ENCODE data around the gene TACC2.

TACC2 gene

GRCh38 chr10:122126763-122127659 is 138.0 kb downstream of the TACC2 start:
- DNase-seq, result no peak

DNA sequence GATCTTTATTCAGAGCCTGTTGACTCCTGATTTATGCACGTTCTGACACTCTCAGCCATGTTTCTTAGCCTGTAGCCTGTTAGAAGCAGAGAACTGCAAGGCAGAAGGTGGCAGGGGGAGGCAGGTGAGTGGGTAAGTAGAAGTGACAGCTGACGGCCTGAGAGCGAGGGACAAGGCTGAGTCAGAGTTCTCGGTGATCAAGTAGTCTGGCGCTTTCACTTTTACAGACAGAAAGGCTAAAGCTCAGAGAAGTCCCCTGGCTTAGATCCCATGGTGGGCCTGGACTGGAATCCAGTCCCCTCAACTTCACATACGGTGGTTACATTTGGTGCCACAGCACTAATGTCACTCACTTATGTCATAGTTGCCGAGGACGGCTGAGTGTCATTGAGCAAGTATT is 139.0 kb downstream of the TACC2 start:
- no peak for DNase-seq

- no peak for DNase-seq
Observed at GRCh38 chr10:122128357-122128756, 139.4 kb downstream of the TACC2 start.

DNA sequence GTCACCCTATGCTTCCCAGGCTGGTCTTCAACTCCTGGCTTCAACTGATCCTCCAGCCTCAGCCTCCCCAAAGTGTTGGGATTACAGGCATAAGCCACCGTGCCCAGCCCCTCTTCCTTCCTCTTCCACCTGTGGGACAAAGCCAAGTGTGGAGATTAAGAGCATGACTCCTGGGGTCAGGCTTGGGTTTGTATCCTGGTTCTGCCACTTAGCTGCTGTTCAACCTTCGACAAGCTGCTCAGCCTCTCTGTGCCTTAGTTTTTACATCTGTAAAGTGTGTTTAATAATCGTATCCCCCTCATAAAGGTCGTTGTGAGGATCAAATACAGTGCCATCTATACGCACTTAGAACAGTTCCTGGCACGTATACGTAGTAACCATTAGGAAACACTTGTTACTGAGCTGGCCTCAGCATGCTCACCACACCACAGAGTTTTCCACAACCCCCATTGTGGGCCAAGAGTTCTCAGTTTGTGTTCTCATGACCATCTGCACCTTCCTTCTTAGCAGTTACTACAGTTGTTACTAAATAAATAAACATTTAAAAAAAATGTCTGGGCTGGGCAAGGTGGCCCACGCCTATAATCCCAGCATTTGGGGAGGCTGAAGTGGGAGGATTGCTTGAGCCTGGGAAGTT is 141.6 kb downstream of the TACC2 start:
- DNase-seq, result no peak

DNA sequence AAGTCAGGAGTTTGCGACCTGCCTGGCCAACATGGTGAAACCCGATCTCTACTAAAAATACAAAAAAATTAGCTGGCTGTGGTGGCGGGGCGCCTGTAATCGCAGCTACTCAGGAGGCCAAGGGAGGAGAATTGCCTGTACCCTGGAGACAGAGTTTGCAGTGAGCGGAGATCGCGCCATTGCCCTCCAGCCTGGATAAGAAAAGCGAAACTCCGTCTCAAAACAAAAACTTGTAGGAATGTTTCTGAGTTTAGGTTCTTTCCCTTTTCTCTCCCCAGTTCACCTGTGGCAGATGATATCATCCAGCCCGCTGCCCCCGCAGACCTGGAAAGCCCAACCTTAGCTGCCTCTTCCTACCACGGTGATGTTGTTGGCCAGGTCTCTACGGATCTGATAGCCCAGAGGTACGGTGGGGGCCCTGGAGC is 143.4 kb downstream of the TACC2 start:
- no peak for DNase-seq

GRCh38 chr10:122132882-122133565 is 144.1 kb downstream of the TACC2 start:
- no peak for DNase-seq

DNA sequence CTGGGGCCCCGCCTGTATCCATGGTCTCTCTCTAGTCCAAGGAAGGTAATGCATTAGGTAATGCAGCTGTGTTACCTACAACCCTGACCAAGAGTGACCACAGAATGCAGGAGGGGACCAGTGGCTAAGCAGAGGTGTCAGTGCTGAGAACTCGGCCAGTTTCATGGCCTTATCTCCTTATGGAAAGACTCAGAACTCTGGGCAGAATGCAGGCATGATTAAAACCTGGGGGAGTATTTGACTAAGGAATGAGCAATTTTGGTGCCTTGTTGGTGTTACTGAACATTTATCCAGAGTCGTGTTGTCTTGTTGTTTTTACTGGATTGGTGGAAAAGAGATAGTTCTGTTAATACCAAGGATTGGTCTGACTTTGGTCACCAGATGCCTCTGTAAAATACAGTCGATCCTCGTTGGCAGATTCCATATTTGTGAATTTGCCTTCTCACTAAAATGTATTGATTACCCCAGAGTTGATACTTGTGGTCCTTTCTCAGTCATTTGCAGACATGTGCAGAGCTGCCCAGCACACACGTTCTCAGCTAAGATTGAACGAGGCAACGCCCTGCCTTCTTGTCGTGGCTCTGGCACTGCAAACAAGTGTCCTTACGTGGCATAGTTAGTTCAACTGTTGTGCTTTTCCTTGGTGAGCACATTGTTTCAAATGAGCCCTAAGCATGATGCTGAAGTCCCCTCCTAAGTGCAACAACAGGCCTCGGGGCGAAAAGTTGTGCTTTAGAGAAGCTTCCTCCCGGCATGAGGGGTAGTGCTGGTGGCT is 146.5 kb downstream of the TACC2 start:
- no peak for DNase-seq

DNA sequence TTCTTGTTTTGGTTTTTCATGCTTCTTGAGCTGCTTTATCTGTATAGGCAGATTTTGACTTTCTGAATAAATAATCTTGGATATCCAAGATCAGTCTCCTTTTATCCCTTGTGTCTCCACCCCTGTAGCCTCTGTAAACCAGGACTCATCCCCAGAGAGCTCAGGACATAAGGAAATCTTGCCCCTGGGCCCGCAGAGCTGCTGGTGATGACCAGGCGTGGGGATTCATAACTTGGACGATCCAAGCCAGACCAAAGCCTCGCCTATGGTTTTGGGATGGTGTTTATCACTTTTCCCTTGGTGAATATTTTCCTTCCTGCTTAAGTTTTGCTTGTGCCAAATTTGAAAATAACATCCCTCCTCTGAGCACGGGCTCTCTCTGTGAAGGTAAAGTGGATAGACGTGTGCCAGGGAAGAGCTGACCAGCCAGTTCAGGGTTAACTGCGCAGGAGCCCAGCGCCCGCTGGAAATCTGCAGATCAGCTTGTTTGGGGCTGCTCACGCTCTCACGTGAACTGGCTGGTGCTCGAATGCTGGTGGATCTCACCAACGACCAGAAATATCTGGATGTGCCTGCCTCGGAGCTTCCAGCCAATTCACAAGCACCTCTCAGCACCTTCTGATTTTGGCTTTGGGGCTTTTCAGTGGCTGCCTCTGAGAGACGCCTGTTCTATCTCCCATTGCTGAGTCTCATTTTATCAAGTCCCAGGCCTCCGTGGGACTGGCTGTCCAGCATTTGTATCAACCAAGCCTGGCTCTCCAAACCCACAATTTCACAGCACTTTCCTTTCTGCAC is 150.1 kb downstream of the TACC2 start:
- DNase-seq, result no peak

DNA sequence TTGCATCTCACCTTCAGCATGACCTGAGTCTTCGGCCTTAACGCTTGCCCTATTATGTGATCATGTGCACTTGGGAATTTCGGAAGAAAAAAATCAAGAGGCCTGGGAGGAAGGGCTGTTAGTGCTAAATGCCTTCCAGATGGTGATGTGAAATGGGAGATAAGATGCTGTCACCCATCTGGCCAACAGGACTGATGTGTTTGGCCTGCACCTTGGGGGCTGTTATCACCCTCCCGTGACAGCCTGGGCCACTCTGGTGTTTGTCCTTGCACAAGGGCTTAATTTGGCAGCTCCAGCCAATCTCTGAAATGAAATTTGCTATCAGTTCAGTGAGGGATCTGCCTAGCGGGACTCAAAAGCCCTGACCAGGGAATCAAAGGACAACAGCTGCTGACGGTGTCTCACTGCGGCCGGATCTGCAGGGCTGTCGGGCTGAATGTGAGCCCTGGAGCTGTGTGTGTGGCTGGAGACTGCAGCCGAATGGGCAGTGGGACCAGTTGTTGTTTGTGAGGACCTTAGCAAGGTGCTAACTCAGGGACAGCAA is 150.7 kb downstream of the TACC2 start:
- DNase-seq, result no peak

- DNase-seq, result no peak
Observed at GRCh38 chr10:122140461-122140902, 151.5 kb downstream of the TACC2 start.

- no peak for DNase-seq
Observed at GRCh38 chr10:122140941-122141623, 152.1 kb downstream of the TACC2 start.

GRCh38 chr10:122141821-122142640 is 153.1 kb downstream of the TACC2 start:
- no peak for DNase-seq

DNA sequence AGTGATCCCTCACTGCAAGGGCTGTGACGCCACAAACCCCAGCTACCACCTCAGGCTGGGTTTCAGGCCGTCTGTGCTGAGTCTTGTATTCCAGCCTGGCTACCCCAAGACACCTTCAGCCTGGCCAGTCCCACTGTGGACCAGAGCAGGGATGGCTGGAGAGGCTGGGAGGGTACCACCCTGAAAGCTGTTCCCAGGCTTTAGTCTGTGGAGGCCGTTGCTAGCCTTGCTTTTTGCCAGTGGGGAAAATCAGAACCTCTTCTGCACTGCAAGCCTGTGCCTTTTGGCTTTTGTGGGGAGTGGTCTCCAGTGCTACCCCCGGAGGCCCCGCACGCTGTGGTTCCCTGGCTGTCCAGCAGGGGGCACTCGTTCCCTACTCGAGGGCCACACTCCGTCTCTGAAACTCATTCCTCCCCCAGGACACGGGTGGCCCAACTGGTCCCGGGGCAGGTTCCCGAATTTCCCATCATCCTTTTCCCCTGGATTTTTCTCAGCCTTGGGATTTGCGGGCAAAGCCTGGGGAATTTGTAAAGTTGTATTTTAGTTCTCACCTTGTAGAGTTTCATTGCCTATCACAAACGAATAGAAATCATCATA is 153.8 kb downstream of the TACC2 start:
- no peak for DNase-seq

DNA sequence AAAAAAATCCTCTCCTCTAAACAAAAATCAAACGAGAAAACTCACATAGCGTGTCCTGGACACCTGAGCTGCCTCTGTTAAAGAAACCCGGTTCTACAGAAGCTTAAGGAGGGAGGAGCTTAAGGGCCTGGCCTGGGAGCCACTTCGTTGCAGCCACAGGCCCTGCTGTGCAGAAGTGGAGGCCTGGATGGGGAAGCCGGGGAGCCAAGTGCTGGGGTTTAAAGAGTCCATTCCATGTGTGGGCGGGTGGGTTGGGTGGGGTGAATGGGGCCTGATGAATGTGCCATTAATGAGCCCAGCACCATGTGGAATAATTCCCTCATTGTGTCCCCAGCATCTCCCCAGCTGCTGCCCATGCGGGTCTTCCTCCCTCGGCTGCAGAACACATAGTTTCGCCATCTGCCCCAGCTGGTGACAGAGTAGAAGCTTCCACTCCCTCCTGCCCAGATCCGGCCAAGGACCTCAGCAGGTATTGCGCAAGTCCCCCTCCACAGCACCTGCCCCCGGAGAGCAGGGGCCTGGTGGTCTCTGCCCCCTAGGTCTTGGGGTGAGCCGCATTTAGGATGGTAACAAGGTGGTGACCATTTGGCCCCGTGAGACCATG is 154.4 kb downstream of the TACC2 start:
- DNase-seq, result no peak

- no peak for DNase-seq
Observed at GRCh38 chr10:122144199-122144598, 155.2 kb downstream of the TACC2 start.

- DNase-seq, result no peak
Observed at GRCh38 chr10:122145113-122145512, 156.2 kb downstream of the TACC2 start.

- no peak for DNase-seq
Observed at GRCh38 chr10:122147663-122148062, 158.7 kb downstream of the TACC2 start.

DNA sequence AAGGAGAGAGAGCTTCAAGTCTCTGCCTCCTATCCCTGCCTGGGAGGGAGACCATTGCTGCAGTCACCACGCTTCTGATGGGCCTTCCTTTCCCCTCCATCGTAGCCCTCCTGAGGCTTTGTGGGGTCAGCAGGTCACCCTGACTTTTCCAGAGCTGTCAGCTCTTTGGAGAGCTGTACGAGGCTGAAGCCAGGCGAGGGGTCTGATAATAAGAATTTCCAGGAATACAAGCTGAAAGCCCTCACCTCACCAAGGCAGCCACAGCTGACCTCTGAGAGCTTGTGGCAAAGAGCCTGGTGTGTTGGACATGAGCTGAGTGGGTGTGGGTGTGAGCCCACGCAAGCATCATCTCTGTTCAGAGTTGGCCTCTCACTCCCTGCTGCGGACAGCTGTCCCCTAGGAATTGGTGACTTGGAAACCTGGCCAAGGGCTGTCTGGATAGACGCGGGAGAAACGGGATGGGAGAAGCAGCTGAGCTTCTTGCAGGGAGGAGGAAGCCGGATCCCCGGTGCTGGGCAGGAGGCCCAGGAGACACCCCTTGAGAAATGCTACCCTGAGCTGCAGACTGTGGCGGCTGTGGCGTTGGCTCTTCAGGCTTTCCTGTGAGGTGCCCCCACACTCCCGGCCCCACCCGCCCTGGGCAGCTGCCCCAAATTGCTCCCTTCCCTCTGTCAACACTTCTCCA is 160.1 kb downstream of the TACC2 start:
- DNase-seq, result no peak
